ENCODE results near the gene ALPK3.

Gene ALPK3

GRCh38 chr15:84880007-84880406, 62.9 kb downstream of the ALPK3 start:
- DNase-seq = no peak

- no peak for DNase-seq
Observed at GRCh38 chr15:84880822-84881519, 63.8 kb downstream of the ALPK3 start.

GRCh38 chr15:84881520-84881830, 64.3 kb downstream of the ALPK3 start:
- no peak for DNase-seq

GRCh38 chr15:84883466-84883865, 66.3 kb downstream of the ALPK3 start:
- DNase-seq = no peak

- DNase-seq = no peak
Observed at GRCh38 chr15:84883916-84884781, 67.0 kb downstream of the ALPK3 start, which contains the start of gene SLC28A1. TSS of gene SLC28A1 (plus strand) at chr15:84884662. CDS start at chr15:84887761, 3,099 bp downstream.

- DNase-seq = no peak
Observed at GRCh38 chr15:84885801-84886200, 68.6 kb downstream of the ALPK3 start.

- DNase-seq = no peak
Observed at GRCh38 chr15:84886211-84886983, 69.2 kb downstream of the ALPK3 start.

- no peak for DNase-seq
Observed at GRCh38 chr15:84886984-84887299, 69.8 kb downstream of the ALPK3 start.

GRCh38 chr15:84887938-84888337, 70.8 kb downstream of the ALPK3 start:
- no peak for DNase-seq

GRCh38 chr15:84888639-84889038, 71.5 kb downstream of the ALPK3 start:
- no peak for DNase-seq

GRCh38 chr15:84889313-84889990, 72.3 kb downstream of the ALPK3 start:
- no peak for DNase-seq

- DNase-seq = no peak
Observed at GRCh38 chr15:84889991-84890669, 73.0 kb downstream of the ALPK3 start.

- no peak for DNase-seq
Observed at GRCh38 chr15:84890670-84891162, 73.6 kb downstream of the ALPK3 start.

GRCh38 chr15:84891339-84891738, 74.2 kb downstream of the ALPK3 start:
- DNase-seq = no peak

GRCh38 chr15:84892786-84893307, 75.7 kb downstream of the ALPK3 start:
- DNase-seq = no peak

GRCh38 chr15:84893607-84894006, 76.5 kb downstream of the ALPK3 start:
- no peak for DNase-seq

GRCh38 chr15:84894736-84895425, 77.7 kb downstream of the ALPK3 start:
- peak; percentile 93 for DNase-seq

- peak; percentile 82 for DNase-seq
Observed at GRCh38 chr15:84898761-84899160, 81.6 kb downstream of the ALPK3 start.

- DNase-seq = no peak
Observed at GRCh38 chr15:84899750-84900149, 82.6 kb downstream of the ALPK3 start.

- DNase-seq = no peak
Observed at GRCh38 chr15:84901540-84901939, 84.4 kb downstream of the ALPK3 start.

- peak; percentile 42 for DNase-seq
Observed at GRCh38 chr15:84903751-84904150, 86.6 kb downstream of the ALPK3 start.
